Measurements from ENCODE around the gene ADGRE1.

Gene ADGRE1, protein sequence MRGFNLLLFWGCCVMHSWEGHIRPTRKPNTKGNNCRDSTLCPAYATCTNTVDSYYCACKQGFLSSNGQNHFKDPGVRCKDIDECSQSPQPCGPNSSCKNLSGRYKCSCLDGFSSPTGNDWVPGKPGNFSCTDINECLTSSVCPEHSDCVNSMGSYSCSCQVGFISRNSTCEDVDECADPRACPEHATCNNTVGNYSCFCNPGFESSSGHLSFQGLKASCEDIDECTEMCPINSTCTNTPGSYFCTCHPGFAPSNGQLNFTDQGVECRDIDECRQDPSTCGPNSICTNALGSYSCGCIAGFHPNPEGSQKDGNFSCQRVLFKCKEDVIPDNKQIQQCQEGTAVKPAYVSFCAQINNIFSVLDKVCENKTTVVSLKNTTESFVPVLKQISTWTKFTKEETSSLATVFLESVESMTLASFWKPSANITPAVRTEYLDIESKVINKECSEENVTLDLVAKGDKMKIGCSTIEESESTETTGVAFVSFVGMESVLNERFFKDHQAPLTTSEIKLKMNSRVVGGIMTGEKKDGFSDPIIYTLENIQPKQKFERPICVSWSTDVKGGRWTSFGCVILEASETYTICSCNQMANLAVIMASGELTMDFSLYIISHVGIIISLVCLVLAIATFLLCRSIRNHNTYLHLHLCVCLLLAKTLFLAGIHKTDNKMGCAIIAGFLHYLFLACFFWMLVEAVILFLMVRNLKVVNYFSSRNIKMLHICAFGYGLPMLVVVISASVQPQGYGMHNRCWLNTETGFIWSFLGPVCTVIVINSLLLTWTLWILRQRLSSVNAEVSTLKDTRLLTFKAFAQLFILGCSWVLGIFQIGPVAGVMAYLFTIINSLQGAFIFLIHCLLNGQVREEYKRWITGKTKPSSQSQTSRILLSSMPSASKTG

DNA sequence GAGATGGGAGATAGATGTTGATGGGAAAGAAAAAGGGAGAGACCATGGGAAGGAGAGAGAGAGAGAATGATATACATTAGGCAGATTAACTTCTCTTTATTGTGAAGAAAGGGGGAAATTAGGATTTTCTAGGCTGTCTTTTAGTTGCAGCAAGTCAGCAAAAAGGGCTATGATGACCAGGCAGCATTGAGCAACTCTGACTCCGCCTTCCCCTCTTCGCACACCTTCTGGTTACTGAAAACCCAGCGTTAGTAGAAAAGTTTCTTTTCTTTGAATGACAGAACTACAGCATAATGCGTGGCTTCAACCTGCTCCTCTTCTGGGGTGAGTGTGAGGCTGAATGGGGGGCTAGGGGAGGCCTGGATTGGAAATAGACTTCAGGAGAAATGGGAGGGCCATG is at the start of gene ADGRE1:
TSS of gene ADGRE1 (plus strand) at position 264 of the 400 bp plus-strand sequence. CDS start at position 294, 30 bp downstream.
- Mint-ChIP-seq H3K9me3 (peaks cover 68% of the 10 kb centered on the region), H3K4me3 (no peak within 1 kb of the TSS), H3K4me1 (no peaks in the 10 kb centered on the region), H3K36me3 (ENCODE audit: low read depth) (no peaks in the 10 kb centered on the region), H3K27ac (no peak within 1 kb of the TSS), H3K27me3 (ENCODE audit: low read depth, poor library complexity) (no peaks in the 10 kb centered on the region)
- no peak for DNase-seq
- TF ChIP-seq, protein P1, sequence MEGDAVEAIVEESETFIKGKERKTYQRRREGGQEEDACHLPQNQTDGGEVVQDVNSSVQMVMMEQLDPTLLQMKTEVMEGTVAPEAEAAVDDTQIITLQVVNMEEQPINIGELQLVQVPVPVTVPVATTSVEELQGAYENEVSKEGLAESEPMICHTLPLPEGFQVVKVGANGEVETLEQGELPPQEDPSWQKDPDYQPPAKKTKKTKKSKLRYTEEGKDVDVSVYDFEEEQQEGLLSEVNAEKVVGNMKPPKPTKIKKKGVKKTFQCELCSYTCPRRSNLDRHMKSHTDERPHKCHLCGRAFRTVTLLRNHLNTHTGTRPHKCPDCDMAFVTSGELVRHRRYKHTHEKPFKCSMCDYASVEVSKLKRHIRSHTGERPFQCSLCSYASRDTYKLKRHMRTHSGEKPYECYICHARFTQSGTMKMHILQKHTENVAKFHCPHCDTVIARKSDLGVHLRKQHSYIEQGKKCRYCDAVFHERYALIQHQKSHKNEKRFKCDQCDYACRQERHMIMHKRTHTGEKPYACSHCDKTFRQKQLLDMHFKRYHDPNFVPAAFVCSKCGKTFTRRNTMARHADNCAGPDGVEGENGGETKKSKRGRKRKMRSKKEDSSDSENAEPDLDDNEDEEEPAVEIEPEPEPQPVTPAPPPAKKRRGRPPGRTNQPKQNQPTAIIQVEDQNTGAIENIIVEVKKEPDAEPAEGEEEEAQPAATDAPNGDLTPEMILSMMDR (IDR thresholded peaks at IDR 0.05), result no peak

DNA sequence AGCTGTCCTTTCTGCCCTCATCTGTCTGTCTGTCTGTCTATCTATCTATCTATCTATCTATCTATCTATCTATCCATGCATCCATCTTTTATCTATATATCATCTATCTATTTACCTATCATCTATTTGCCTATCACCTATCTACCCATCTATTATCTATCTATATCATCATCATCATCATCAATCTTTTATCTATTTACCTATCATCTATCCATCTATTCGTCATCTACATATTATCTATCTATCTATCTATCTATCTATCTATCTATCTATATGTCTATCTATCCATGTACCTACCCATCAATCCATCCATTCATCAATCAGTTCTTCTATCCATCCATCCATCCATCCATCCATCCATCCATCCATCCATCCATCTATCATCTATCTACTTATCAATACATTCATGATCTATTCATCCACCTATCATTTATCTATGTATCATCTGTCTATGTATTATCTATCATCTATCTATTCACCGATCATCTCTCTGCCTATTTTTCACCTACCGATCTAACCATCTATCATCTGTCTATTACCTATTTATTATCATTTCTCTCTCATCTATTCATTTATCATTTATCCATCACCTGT is 49.2 kb upstream of the ADGRE1 start:
- H3K4me3 Mint-ChIP-seq, result no peak overlapping the region
- TF ChIP-seq, protein P1 (IDR thresholded peaks at IDR 0.05), result no peak
- H3K27ac Mint-ChIP-seq, result no peak overlapping the region
- no peaks in the 10 kb centered on the region for H3K36me3 Mint-ChIP-seq (ENCODE audit: low read depth)
- H3K27me3 Mint-ChIP-seq (ENCODE audit: low read depth, poor library complexity), result peaks cover 6% of the 10 kb centered on the region
- DNase-seq, result no peak
- H3K9me3 Mint-ChIP-seq, result peaks cover 41% of the 10 kb centered on the region
- no peaks in the 10 kb centered on the region for H3K4me1 Mint-ChIP-seq

DNA sequence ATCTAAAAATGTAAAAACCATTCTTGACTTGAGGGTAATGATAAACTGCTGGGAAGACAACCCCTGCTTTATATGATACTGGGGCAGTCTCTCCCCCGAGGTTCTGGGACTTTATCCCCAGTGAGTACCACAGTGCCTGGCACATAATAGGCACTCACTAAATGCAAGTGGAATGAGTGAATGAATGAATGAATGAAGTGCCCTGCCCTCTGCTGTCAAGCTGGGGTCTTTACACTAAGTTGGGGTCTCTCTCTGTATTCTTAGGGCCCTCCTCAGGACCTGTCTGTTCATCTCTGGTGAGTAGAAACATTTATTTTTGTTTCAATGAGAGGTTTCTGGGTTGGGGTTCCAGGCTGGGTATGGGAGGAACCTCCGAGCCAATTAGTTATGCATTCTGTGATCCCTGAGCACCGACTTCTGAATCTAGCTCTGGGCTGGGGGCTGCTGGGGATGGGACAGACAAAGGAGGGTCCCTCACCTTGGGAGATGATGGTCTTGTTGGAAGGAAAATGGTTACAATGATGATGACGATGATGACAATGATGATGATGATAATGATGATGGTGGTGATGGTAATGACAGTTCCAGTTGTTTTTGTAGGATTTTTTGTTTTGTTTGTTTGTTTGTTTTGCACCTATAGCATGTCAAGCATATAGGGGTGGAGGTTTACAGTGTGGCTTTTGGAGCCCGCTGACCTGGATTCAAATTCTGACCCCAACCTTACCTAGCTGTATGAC is 44.3 kb upstream of the ADGRE1 start:
- DNase-seq, result no peak
- Mint-ChIP-seq H3K9me3 (peaks cover 23% of the 10 kb centered on the region), H3K27me3 (ENCODE audit: low read depth, poor library complexity) (peaks cover 3% of the 10 kb centered on the region), H3K4me1 (no peaks in the 10 kb centered on the region), H3K27ac (no peak overlapping the region), H3K4me3 (no peak overlapping the region), H3K36me3 (ENCODE audit: low read depth) (no peaks in the 10 kb centered on the region)
- TF ChIP-seq, protein P1 (IDR thresholded peaks at IDR 0.05), result no peak

DNA sequence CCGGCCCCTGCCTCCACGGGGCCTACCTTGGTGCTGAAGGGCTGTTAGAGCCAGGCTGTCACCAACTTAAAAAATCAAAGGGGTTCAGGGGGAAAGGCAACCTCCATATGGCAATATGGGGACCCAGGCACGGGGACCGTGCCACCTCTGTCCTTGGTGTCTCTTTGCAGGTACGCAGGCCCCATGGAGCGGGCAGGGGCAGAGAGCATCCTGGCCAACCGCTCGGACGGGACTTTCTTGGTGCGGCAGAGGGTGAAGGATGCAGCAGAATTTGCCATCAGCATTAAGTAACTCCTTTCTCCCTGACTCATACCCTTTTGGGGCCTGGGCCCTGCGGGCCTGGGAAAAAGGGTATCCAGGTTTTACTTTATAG is 39.6 kb upstream of the ADGRE1 start:
- H3K27me3 Mint-ChIP-seq (ENCODE audit: low read depth, poor library complexity), result peaks cover 3% of the 10 kb centered on the region
- no peak overlapping the region for H3K27ac Mint-ChIP-seq
- no peak for DNase-seq
- H3K36me3 Mint-ChIP-seq (ENCODE audit: low read depth), result no peaks in the 10 kb centered on the region
- no peak overlapping the region for H3K4me3 Mint-ChIP-seq
- no peaks in the 10 kb centered on the region for H3K4me1 Mint-ChIP-seq
- H3K9me3 Mint-ChIP-seq, result peaks cover 41% of the 10 kb centered on the region
- TF ChIP-seq, protein P1 (IDR thresholded peaks at IDR 0.05), result no peak

DNA sequence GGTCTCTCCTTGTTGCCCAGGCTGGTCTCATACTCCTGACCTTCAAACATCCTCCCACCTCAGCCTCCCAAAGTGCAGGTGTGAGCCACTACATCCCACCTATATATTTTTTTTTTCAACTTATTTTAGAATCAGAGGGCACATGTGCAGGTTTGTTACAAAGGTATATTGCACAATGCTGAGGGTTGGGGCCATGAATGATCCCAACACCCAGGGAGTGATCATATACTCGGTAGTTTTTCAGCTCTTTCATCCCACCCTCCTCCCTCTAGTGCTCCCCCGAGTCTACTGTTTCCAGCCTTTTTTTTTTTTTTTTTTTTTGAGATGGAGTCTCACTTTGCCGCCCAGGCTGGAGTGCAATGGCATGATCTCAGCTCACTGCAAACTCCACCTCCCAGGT is 38.4 kb upstream of the ADGRE1 start:
- TF ChIP-seq, protein P1 (IDR thresholded peaks at IDR 0.05), result no peak
- Mint-ChIP-seq H3K27ac (no peak overlapping the region), H3K27me3 (ENCODE audit: low read depth, poor library complexity) (peaks cover 5% of the 10 kb centered on the region), H3K9me3 (peaks cover 36% of the 10 kb centered on the region), H3K36me3 (ENCODE audit: low read depth) (no peaks in the 10 kb centered on the region), H3K4me3 (no peak overlapping the region), H3K4me1 (no peaks in the 10 kb centered on the region)
- no peak for DNase-seq

Measured in nephron progenitor cell (in vitro differentiated cells).